Bronchial epithelial cell (primary cell): Measurements from ENCODE around the gene MCTP1. TPM values are rescaled to one million over a fixed set of nuclear protein-coding genes. Genes with fewer than 3 reads are reported as not detected.
"Not testable (repeated sequence)": the region's sequence is repeated elsewhere in the genome, so short reads cannot be mapped to it uniquely, and the experiment has no call there.

ENCODE experiments used
- DNase-seq: peaks from one replicate; pipeline ENCODE4 v3.0.0-alpha.2; 2010; ENCODE audit warnings: low read depth
- FAIRE-seq: peaks from 2 replicates; lab custom pipeline; 2011; peaks lifted over from hg19 to GRCh38; lab: Jason Lieb, UNC
- H3K27me3 ChIP-seq: 2 replicates; pipeline ENCODE4 v1.5.1; 2011; ENCODE audit warnings: low read length; ENCODE audit not compliant: control insufficient read depth, insufficient read depth
- H3K36me3 ChIP-seq: 2 replicates; pipeline ENCODE4 v1.5.1; 2011; ENCODE audit warnings: low read length; ENCODE audit not compliant: control insufficient read depth, insufficient read depth
- H3K4me3 ChIP-seq: 2 replicates; pipeline ENCODE4 v1.5.1; 2011; ENCODE audit warnings: mild to moderate bottlenecking, low read depth, low read length, control low read depth
- CTCF ChIP-seq: IDR thresholded peaks from 2 replicates; pipeline ENCODE4 v1.5.1; 2011; ENCODE audit warnings: mild to moderate bottlenecking, moderate library complexity, low read length, control low read depth, inconsistent platforms; ENCODE audit not compliant: insufficient read depth, severe bottlenecking
- total RNA-seq: library from RNA; depleted of rRNA; stranded (reverse); fragments of >200 nt; gene quantifications from 2 replicates; pipeline ENCODE4 v1.2.1, GENCODE V29; 2014

MCTP1 gene
- total RNA-seq, 1 donor from 2014 or later = 17.9 TPM

- no peak for TF ChIP-seq CTCF
- no peak for FAIRE-seq
These were observed 443.1 kb downstream of the MCTP1 start for GRCh38 chr5:94841598-94842322.

GRCh38 chr5:94833851-94834250 lies 451.0 kb downstream of the MCTP1 start:
- no peaks in the 10 kb centered on the region for H3K27me3 ChIP-seq
- H3K4me3 ChIP-seq = no peak overlapping the region
- FAIRE-seq (no peak), DNase-seq (no peak)
- no peak for TF ChIP-seq CTCF
- H3K36me3 ChIP-seq = no peaks in the 10 kb centered on the region

More at GRCh38 chr5:94841598-94842322, 443.1 kb downstream of the MCTP1 start:
- Histone ChIP-seq H3K27me3 (no peaks in the 10 kb centered on the region), H3K4me3 (no peak overlapping the region), H3K36me3 (no peaks in the 10 kb centered on the region)
- no peak for DNase-seq

- DNase-seq (no peak), FAIRE-seq (peak; percentile 32)
- Histone ChIP-seq H3K27me3 (no peaks in the 10 kb centered on the region), H3K4me3 (no peak overlapping the region), H3K36me3 (no peaks in the 10 kb centered on the region)
- TF ChIP-seq CTCF = no peak
These were observed 452.2 kb downstream of the MCTP1 start for GRCh38 chr5:94832685-94833084.

- Histone ChIP-seq H3K36me3 (no peaks in the 10 kb centered on the region), H3K27me3 (peaks cover 1% of the 10 kb centered on the region), H3K4me3 (no peak overlapping the region)
- FAIRE-seq (no peak), DNase-seq (peak; percentile 33)
- peak; percentile 33 for TF ChIP-seq CTCF
These were observed 454.4 kb downstream of the MCTP1 start for GRCh38 chr5:94830520-94830919.

GRCh38 chr5:94828222-94828621 lies 456.7 kb downstream of the MCTP1 start:
- H3K27me3 ChIP-seq, H3K4me3 ChIP-seq, FAIRE-seq, H3K36me3 ChIP-seq, DNase-seq: not testable (repeated sequence)

GRCh38 chr5:94820488-94820887 lies 464.4 kb downstream of the MCTP1 start:
- H3K36me3 ChIP-seq = no peaks in the 10 kb centered on the region
- no peak for FAIRE-seq
- TF ChIP-seq CTCF = no peak
- H3K4me3 ChIP-seq = no peak overlapping the region
- DNase-seq = no peak
- H3K27me3 ChIP-seq = no peaks in the 10 kb centered on the region
